Karpas-422 (cell line): ENCODE measurements around the gene BAK1. TPM values are rescaled to one million over a fixed set of nuclear protein-coding genes. Genes with fewer than 3 reads are reported as not detected.

Experiments used
- DNase-seq: peaks from one replicate; pipeline ENCODE4 v3.0.0-alpha.2; 2015
- H2AFZ ChIP-seq: fragments of 200-600 bp; sonication (generic); 2 replicates; pipeline ENCODE4 v1.6.1; 2014; ENCODE audit warnings: antibody characterized with exemption, low read length, mixed read lengths
- H3K27ac ChIP-seq: fragments of 200-600 bp; sonication (generic); 2 replicates; pipeline ENCODE4 v1.5.1; 2014; ENCODE audit warnings: mild to moderate bottlenecking, low read length, moderate library complexity
- H3K27me3 ChIP-seq: fragments of 200-600 bp; sonication (generic); 2 replicates; pipeline ENCODE4 v1.6.1; 2014; ENCODE audit warnings: low read length, mixed read lengths
- H3K36me3 ChIP-seq: fragments of 200-600 bp; sonication (generic); 2 replicates; pipeline ENCODE4 v1.6.1; 2014; ENCODE audit warnings: low read length, mixed read lengths; ENCODE audit not compliant: insufficient read depth
- H3K4me1 ChIP-seq: fragments of 200-600 bp; sonication (generic); 2 replicates; pipeline ENCODE4 v1.6.1; 2014; ENCODE audit warnings: mild to moderate bottlenecking, low read length, mixed read lengths
- H3K4me2 ChIP-seq: fragments of 200-600 bp; sonication (generic); 2 replicates; pipeline ENCODE4 v1.6.1; 2014; ENCODE audit warnings: low read length, low read depth, mild to moderate bottlenecking; ENCODE audit not compliant: poor library complexity, severe bottlenecking
- H3K4me3 ChIP-seq: fragments of 200-600 bp; sonication (generic); 2 replicates; pipeline ENCODE4 v1.5.1; 2014; ENCODE audit warnings: mild to moderate bottlenecking, antibody characterized with exemption, low read length, mixed read lengths
- H3K79me2 ChIP-seq: fragments of 200-600 bp; sonication (generic); 2 replicates; pipeline ENCODE4 v1.6.1; 2014; ENCODE audit warnings: mild to moderate bottlenecking, low read length, mixed read lengths
- H3K9ac ChIP-seq: fragments of 200-600 bp; sonication (generic); 2 replicates; pipeline ENCODE4 v1.6.0; 2014; ENCODE audit warnings: low read length
- H3K9me2 ChIP-seq: fragments of 200-600 bp; sonication (generic), shearing (Covaris generic); replicated peaks from 2 replicates; pipeline ENCODE4 v1.6.0; 2014; ENCODE audit warnings: mild to moderate bottlenecking, low read length, moderate library complexity; ENCODE audit not compliant: insufficient read depth
- H3K9me3 ChIP-seq: fragments of 300-700, 200-600 bp; sonication (generic); 2 replicates; pipeline ENCODE4 v1.6.1; 2014; ENCODE audit warnings: low read length, mixed read lengths
- H4K20me1 ChIP-seq: fragments of 200-600 bp; sonication (generic); 2 replicates; pipeline ENCODE4 v1.6.1; 2014; ENCODE audit warnings: mild to moderate bottlenecking, antibody characterized with exemption, low read length, low read depth; ENCODE audit not compliant: insufficient read depth
- total RNA-seq: library from RNA; depleted of rRNA; stranded (reverse); fragments of >200 nt; shearing (Covaris generic); gene quantifications from 2 replicates; pipeline ENCODE4 v1.2.3, GENCODE V29; 2014; ENCODE audit warnings: low replicate concordance

Gene BAK1
- total RNA-seq, 1 experiment from 2014 or later, result 9.9 TPM

- Histone ChIP-seq H2AFZ (no peak overlapping the region), H3K4me3 (no peak overlapping the region), H3K4me2 (no peak overlapping the region), H3K9ac (no peak overlapping the region), H3K9me3 (no peaks in the 10 kb centered on the region), H3K36me3 (no peaks in the 10 kb centered on the region), H4K20me1 (no peaks in the 10 kb centered on the region), H3K27ac (no peak overlapping the region), H3K4me1 (no peaks in the 10 kb centered on the region), H3K79me2 (no peaks in the 10 kb centered on the region), H3K9me2 (no peaks in the 10 kb centered on the region), H3K27me3 (no peaks in the 10 kb centered on the region)
- DNase-seq, result no peak
These were observed 31.0 kb upstream of the BAK1 start for GRCh38 chr6:33610779-33611732.

- Histone ChIP-seq H3K9me2 (no peaks in the 10 kb centered on the region), H3K36me3 (no peaks in the 10 kb centered on the region), H3K4me2 (no peak overlapping the region), H3K27me3 (no peaks in the 10 kb centered on the region), H3K4me3 (no peak overlapping the region), H3K27ac (no peak overlapping the region), H3K9me3 (no peaks in the 10 kb centered on the region), H4K20me1 (no peaks in the 10 kb centered on the region), H2AFZ (no peak overlapping the region), H3K9ac (no peak overlapping the region), H3K79me2 (no peaks in the 10 kb centered on the region), H3K4me1 (no peaks in the 10 kb centered on the region)
- DNase-seq, result no peak
These were observed 30.0 kb upstream of the BAK1 start for GRCh38 chr6:33610067-33610466.

GRCh38 chr6:33609528-33609927 lies 29.5 kb upstream of the BAK1 start:
- Histone ChIP-seq H4K20me1 (no peaks in the 10 kb centered on the region), H3K79me2 (no peaks in the 10 kb centered on the region), H3K9ac (no peak overlapping the region), H3K4me2 (no peak overlapping the region), H3K27ac (no peak overlapping the region), H3K36me3 (no peaks in the 10 kb centered on the region), H3K9me3 (no peaks in the 10 kb centered on the region), H2AFZ (no peak overlapping the region), H3K27me3 (no peaks in the 10 kb centered on the region), H3K4me1 (no peaks in the 10 kb centered on the region), H3K9me2 (no peaks in the 10 kb centered on the region), H3K4me3 (no peak overlapping the region)
- no peak for DNase-seq

- Histone ChIP-seq H3K79me2 (no peaks in the 10 kb centered on the region), H3K36me3 (no peaks in the 10 kb centered on the region), H2AFZ (no peak overlapping the region), H3K9ac (no peak overlapping the region), H3K9me2 (no peaks in the 10 kb centered on the region), H4K20me1 (no peaks in the 10 kb centered on the region), H3K4me2 (no peak overlapping the region), H3K27me3 (no peaks in the 10 kb centered on the region), H3K4me3 (no peak overlapping the region), H3K27ac (no peak overlapping the region), H3K4me1 (no peaks in the 10 kb centered on the region), H3K9me3 (no peaks in the 10 kb centered on the region)
- DNase-seq, result no peak
These were observed 28.9 kb upstream of the BAK1 start for GRCh38 chr6:33609019-33609418.

- Histone ChIP-seq H3K9me2 (no peaks in the 10 kb centered on the region), H3K79me2 (no peaks in the 10 kb centered on the region), H3K4me2 (no peak overlapping the region), H3K27me3 (no peaks in the 10 kb centered on the region), H3K9me3 (no peaks in the 10 kb centered on the region), H3K9ac (no peak overlapping the region), H3K4me3 (no peak overlapping the region), H3K36me3 (no peaks in the 10 kb centered on the region), H4K20me1 (no peaks in the 10 kb centered on the region), H3K4me1 (no peaks in the 10 kb centered on the region), H2AFZ (no peak overlapping the region), H3K27ac (no peak overlapping the region)
- peak; percentile 80 for DNase-seq
These were observed 27.7 kb upstream of the BAK1 start for GRCh38 chr6:33607784-33608161.

GRCh38 chr6:33607126-33607783 lies 27.2 kb upstream of the BAK1 start:
- Histone ChIP-seq H3K9ac (no peak overlapping the region), H3K4me2 (no peak overlapping the region), H3K9me3 (no peaks in the 10 kb centered on the region)

GRCh38 chr6:33606642-33607041 lies 26.6 kb upstream of the BAK1 start:
- no peaks in the 10 kb centered on the region for H3K79me2 ChIP-seq
- no peaks in the 10 kb centered on the region for H3K36me3 ChIP-seq
- no peaks in the 10 kb centered on the region for H3K4me1 ChIP-seq
- H3K9me2 ChIP-seq, result no peaks in the 10 kb centered on the region
- H3K4me2 ChIP-seq, result no peak overlapping the region
- no peak overlapping the region for H3K4me3 ChIP-seq
- no peak overlapping the region for H3K9ac ChIP-seq
- H4K20me1 ChIP-seq, result no peaks in the 10 kb centered on the region
- H3K9me3 ChIP-seq, result no peaks in the 10 kb centered on the region
- no peak overlapping the region for H3K27ac ChIP-seq
- DNase-seq, result no peak
- H2AFZ ChIP-seq, result no peak overlapping the region
- H3K27me3 ChIP-seq, result no peaks in the 10 kb centered on the region

More at GRCh38 chr6:33607126-33607783, 27.2 kb upstream of the BAK1 start:
- no peak for DNase-seq
- Histone ChIP-seq H3K9me2 (no peaks in the 10 kb centered on the region), H3K4me1 (no peaks in the 10 kb centered on the region), H3K27ac (no peak overlapping the region), H4K20me1 (no peaks in the 10 kb centered on the region), H3K4me3 (no peak overlapping the region), H3K27me3 (no peaks in the 10 kb centered on the region), H3K36me3 (no peaks in the 10 kb centered on the region), H2AFZ (no peak overlapping the region), H3K79me2 (no peaks in the 10 kb centered on the region)

- Histone ChIP-seq H3K9me2 (no peaks in the 10 kb centered on the region), H2AFZ (no peak overlapping the region), H3K79me2 (no peaks in the 10 kb centered on the region), H3K27me3 (no peaks in the 10 kb centered on the region), H3K9ac (no peak overlapping the region), H4K20me1 (no peaks in the 10 kb centered on the region), H3K9me3 (no peaks in the 10 kb centered on the region), H3K4me2 (no peak overlapping the region), H3K36me3 (no peaks in the 10 kb centered on the region), H3K27ac (no peak overlapping the region), H3K4me3 (no peak overlapping the region), H3K4me1 (no peaks in the 10 kb centered on the region)
- DNase-seq, result no peak
These were observed 25.1 kb upstream of the BAK1 start for GRCh38 chr6:33604941-33605854.
